ENCODE data around the gene CENPP. TPM values are rescaled to one million over a fixed set of nuclear protein-coding genes. Genes with fewer than 3 reads are reported as not detected.

CENPP gene
- total RNA-seq, 1 donor from 2014 or later, result 9.3 TPM

DNA sequence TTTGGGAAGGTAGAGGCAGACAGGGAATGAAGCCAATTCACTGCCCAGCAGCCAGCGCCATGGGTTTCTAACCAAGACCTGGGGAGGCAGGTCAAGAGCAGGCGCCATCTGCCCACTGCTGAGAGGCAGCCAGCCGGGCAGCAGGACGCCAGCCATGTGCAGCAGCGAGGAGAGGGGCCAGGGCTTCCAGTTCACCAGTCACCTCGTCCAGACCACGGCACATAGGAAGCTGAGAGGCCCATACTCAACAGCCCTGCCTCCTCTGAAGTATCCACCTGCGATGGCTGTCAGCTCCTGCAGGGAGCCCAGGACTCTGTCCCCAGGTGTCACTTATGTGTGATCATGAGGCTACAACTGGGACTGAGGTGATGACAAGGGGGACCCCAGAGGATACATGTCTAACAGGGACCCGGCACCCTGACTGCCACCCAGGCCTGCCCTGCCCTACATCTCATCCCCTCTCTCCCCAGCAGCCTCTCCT, 314.1 kb downstream of the CENPP start:
- peak in 1 of 2 donors; percentile 77 for DNase-seq (ENCODE audit: extremely low spot score in 2 of 2)
- TF ChIP-seq POLR2AphosphoS5 (IDR thresholded peaks at IDR 0.05; ENCODE audit: insufficient read depth in 1 of 2, low read depth in 1 of 2), result no peak
- no peak for TF ChIP-seq POLR2A (IDR thresholded peaks at IDR 0.05)
- TF ChIP-seq, protein P1, sequence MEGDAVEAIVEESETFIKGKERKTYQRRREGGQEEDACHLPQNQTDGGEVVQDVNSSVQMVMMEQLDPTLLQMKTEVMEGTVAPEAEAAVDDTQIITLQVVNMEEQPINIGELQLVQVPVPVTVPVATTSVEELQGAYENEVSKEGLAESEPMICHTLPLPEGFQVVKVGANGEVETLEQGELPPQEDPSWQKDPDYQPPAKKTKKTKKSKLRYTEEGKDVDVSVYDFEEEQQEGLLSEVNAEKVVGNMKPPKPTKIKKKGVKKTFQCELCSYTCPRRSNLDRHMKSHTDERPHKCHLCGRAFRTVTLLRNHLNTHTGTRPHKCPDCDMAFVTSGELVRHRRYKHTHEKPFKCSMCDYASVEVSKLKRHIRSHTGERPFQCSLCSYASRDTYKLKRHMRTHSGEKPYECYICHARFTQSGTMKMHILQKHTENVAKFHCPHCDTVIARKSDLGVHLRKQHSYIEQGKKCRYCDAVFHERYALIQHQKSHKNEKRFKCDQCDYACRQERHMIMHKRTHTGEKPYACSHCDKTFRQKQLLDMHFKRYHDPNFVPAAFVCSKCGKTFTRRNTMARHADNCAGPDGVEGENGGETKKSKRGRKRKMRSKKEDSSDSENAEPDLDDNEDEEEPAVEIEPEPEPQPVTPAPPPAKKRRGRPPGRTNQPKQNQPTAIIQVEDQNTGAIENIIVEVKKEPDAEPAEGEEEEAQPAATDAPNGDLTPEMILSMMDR (IDR thresholded peaks at IDR 0.05), result no peak
- H3K27me3 ChIP-seq, result no peaks in the 10 kb centered on the region
- H3K27ac ChIP-seq, result no peak overlapping the region
- peaks cover 0 to 48% of the 10 kb centered on the region in 2 donors for H3K36me3 ChIP-seq
- no peaks in the 10 kb centered on the region for H3K9me3 ChIP-seq
- no peak overlapping the region for H3K4me3 ChIP-seq
- intact Hi-C loops (cut with DNase I), result loop anchor here (10.0 kb wide), 1 partner anchor 135 kb away; no protein-coding TSS in a partner anchor
- no peaks in the 10 kb centered on the region for H3K4me1 ChIP-seq

DNA sequence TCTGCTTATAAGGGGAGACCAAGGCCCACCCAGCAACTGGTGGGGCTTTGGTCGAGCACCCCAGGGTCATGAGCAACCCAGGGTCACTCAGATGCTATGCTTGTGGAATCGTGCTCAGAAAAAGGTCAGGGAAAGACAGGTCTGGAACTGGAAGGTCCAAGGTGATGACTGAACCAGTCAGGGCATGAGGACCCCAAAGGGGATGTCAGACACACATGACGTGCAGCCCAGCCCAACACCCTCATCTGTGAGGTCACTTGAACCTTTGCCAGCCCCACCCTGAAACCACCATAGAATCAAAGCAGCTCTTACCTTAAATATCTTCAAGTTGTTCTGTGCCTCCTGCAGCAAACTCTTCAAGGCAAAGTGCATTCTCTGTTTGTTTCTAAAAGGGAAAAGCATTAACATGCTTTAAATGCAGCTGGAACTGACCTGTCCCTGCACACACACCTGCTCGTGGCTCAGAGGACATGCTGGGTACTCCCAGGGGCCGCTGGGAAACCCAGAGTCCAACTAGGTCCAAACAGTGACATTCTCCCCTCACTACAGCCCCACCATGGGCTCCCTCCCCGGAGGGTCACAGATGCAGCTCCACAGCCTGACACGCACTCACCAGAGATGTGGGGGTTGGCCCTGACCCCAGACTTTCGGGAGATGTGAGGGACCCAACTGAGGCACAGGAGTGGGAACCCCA, 314.8 kb downstream of the CENPP start:
- H3K27me3 ChIP-seq, result no peaks in the 10 kb centered on the region
- H3K9me3 ChIP-seq, result no peaks in the 10 kb centered on the region
- H3K4me1 ChIP-seq, result no peaks in the 10 kb centered on the region
- peaks cover 3 to 55% of the 10 kb centered on the region in 2 donors for H3K36me3 ChIP-seq
- H3K4me3 ChIP-seq, result no peak overlapping the region
- no peak for TF ChIP-seq POLR2A (IDR thresholded peaks at IDR 0.05)
- no peak for TF ChIP-seq POLR2AphosphoS5 (IDR thresholded peaks at IDR 0.05; ENCODE audit: insufficient read depth in 1 of 2, low read depth in 1 of 2)
- TF ChIP-seq, protein P1 (IDR thresholded peaks at IDR 0.05), result no peak
- DNase-seq (ENCODE audit: extremely low spot score in 2 of 2), result peak in 1 of 2 donors; percentile 69
- no peak overlapping the region for H3K27ac ChIP-seq
- intact Hi-C loops (cut with DNase I), result no loop called here

DNA sequence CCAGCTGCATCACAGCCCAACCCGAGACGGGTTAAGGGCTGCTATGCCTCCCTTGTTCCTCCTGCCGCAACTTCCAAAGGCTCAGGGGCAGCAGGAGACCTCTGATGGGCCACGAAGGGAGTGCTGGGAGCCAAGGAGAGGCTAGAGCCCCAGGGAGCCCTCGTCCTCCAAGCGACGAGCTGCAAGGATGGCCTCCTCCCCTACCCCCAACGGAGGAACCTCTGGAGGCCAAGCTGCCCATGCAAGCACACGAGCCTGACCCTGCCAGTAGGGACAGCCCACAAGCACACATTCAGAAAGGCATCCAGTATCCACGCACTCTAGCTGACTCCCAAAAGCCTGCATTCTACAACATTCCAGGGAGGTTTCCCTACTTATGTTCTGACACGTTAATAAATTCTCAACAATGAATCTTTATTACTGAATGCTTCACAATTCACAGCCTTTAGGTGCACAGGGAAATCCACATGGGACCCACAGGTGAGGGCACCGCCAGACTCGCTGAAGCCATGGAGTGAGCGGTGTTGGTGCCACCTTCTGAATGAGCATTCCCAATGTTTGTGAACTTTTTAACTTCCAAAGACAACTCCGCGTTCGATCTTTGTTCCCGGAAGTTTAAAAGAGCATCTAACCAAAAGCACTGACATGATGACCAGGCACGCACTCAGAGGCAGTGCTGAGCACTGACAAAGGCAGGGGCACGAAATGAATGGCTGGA, 315.5 kb downstream of the CENPP start:
- H3K4me1 ChIP-seq, result no peaks in the 10 kb centered on the region

DNA sequence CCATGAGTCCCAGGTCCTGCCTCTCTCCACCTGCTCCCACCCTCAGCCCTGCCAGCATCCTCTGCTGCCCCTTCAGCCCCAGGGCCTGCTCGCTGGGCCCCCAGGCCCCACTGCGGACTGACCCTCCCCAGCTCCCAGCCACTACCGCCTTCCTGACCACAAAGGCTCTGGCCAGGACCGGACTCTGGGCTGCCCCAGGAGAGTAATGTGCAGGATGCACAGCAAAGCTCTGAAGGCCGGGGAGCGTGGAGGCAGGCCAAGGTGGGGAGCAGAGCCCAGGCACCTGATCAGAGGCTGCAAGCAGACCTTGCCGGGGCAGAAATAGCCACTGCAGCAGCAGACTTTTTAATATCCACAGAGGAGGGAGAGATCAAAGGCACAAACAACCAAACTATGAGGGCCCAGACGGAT, 316.3 kb downstream of the CENPP start:
- TF ChIP-seq POLR2A (IDR thresholded peaks at IDR 0.05), result no peak
- TF ChIP-seq, protein P1 (IDR thresholded peaks at IDR 0.05), result no peak
- TF ChIP-seq POLR2AphosphoS5 (IDR thresholded peaks at IDR 0.05; ENCODE audit: insufficient read depth in 1 of 2, low read depth in 1 of 2), result no peak
- Histone ChIP-seq H3K27ac (no peak overlapping the region), H3K27me3 (no peaks in the 10 kb centered on the region), H3K9me3 (no peaks in the 10 kb centered on the region), H3K4me3 (no peak overlapping the region), H3K4me1 (no peaks in the 10 kb centered on the region), H3K36me3 (peaks cover 3 to 54% of the 10 kb centered on the region in 2 donors)
- intact Hi-C loops (cut with DNase I), result no loop called here
- DNase-seq (ENCODE audit: extremely low spot score in 2 of 2), result peak in 1 of 2 donors; percentile 72

More for the DNA sequence above, 315.5 kb downstream of the CENPP start:
- peaks cover 3 to 56% of the 10 kb centered on the region in 2 donors for H3K36me3 ChIP-seq
- TF ChIP-seq, protein P1 (IDR thresholded peaks at IDR 0.05), result no peak
- TF ChIP-seq POLR2AphosphoS5 (IDR thresholded peaks at IDR 0.05; ENCODE audit: insufficient read depth in 1 of 2, low read depth in 1 of 2) (no peak), POLR2A (IDR thresholded peaks at IDR 0.05) (no peak)
- H3K27me3 ChIP-seq, result no peaks in the 10 kb centered on the region
- H3K9me3 ChIP-seq, result no peaks in the 10 kb centered on the region
- H3K4me3 ChIP-seq, result no peak overlapping the region
- intact Hi-C loops (cut with DNase I), result no loop called here
- DNase-seq (ENCODE audit: extremely low spot score in 2 of 2), result peak in 1 of 2 donors; percentile 52
- no peak overlapping the region for H3K27ac ChIP-seq

Data from vagina (tissue), 2 donors.